ENCODE measurements around the gene PTPRE.
A peak's percentile ranks its signal among the peaks of the same experiment; 100 is the strongest.

The PTPRE gene

DNA sequence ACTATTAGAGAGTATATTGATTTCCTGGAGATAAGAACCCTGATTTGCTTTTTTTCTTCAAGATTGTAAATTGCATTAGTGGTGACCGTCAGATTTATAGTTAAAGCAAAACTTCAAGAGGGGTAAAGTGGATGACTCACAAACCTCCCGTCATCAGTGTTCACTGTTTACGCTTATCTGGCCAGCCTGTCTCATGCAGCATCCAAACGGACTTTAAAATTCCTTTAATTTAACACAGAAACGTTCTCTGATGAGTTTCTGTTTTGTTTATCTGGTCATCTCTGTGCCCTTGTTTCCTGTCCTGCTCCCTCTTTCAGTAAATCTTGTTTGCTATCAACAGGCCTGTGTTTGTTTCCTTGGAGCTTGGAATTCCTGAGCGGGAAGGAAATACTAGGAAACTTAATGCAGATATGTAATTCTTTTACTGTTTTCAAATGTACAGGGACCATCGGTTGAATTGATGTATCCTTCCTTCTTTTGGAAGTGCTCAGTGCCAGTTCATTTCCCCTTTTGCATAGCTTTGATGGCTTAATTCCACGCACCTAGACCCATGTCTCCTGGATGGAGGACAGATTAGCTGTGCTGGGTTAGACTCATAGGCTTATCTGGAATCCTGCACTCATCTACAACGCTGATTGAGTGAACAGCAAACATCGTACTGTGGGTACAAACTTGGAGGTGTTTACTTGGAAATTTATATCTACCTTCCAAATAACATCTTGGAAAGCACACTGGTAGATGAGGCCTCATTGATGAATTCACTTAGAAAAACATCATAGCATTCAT is 21.3 kb downstream of the PTPRE start:
- DNase-seq, result no peak

DNA sequence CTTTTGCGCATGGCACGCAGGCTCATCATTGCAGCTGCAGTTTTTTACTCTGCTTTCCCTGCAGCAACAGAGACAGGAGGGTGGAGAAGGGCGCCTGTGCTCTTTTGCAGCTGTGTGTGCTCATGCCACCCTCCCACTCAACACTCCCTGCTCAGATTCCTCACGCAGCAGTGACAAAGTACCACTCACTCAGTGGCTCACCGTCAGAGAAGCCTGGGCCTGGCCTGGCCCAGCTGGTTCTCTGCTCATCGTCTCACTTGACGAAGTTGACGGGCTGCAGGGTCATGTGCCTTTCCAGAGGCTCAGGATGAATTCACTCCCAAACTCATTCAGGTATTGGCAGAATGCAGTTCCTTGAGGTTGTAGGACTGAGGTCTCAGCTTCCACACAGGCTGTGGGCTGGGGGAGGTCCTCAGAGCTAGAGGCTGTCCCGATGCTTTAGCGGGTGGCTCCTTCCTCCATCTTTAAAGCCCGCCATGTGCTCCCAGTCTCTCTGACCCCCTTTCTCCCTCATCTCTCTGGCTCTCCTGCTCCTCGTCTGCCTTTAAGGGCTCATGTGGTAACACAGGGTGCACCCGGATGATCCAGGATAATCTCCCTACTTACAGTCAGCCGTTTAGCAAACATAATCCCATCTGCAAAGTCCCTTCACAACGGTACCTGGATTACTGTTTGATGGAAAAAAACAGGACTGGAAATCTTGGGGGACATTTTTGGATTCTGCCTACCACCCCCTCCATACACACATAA is 25.8 kb downstream of the PTPRE start:
- DNase-seq, result no peak

DNA sequence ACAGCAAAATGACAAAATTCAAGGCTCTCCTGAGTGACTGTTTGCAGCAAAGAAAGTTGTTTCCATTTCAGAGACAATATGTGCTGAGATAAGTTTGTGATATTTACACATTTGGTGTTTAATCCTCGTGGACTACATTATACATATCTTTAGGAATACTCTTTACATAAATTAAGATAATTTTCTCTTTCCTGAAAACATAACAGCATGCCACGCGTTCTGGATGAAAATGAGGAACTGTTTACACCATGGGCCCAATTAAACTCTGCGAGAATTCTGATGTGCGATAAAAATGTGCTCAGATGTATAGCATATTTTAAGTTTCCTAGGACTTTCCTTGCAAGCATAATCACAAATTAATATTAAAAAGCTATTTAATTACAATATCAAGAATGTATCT is 26.4 kb downstream of the PTPRE start:
- no peak for DNase-seq

- no peak for DNase-seq
These were observed 27.5 kb downstream of the PTPRE start for GRCh38 chr10:127934383-127934782.

DNA sequence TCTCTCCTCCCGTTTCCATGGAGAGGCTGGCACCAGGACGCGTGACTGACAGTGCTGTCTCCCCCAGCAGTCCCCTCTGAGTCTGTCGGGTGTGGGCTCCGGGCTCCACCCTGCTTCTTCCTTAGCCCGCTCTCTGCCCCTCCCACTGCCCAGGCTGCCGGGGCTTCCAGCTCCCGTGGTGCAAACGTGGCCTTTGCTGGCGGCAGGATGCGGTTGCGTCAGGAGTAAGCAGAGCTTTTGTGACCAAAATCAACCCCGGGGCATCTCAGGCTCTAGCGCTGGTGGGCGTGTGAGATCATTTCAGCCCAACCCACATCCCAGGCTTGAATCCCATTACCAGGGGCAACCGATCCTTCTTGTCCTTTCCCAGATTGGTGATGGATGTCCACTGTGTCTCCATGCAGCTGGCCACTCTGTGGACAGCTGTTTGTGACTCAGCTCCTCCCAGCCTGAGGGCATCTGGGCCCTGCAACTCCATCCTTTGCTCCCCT is 28.2 kb downstream of the PTPRE start:
- no peak for DNase-seq

DNA sequence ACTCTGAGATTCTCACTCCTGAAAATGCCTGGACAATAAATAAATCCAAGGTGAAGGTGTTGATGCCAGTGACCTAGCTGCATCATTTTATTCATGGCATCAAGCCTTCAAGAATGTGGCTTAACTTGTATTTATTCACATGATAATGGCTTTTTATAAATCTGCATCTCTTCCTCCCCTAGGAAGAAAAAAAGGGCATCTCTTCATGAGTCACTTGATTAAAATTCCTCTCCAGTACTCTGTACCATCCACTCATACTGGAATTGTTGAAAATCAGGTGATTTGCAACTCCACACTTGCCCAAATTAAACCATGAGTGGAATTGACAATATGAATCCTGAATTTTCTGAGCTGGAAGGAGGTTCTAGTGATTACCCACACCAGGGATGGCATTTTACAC is 30.2 kb downstream of the PTPRE start:
- DNase-seq, result no peak

GRCh38 chr10:127937915-127938463 is 31.1 kb downstream of the PTPRE start:
- no peak for DNase-seq

GRCh38 chr10:127939786-127940330 is 33.0 kb downstream of the PTPRE start:
- no peak for DNase-seq

GRCh38 chr10:127940866-127941640 is 34.1 kb downstream of the PTPRE start:
- DNase-seq, result peak in 1 of 2 donors; percentile 57

GRCh38 chr10:127942811-127943210 is 35.9 kb downstream of the PTPRE start:
- DNase-seq, result no peak

DNA sequence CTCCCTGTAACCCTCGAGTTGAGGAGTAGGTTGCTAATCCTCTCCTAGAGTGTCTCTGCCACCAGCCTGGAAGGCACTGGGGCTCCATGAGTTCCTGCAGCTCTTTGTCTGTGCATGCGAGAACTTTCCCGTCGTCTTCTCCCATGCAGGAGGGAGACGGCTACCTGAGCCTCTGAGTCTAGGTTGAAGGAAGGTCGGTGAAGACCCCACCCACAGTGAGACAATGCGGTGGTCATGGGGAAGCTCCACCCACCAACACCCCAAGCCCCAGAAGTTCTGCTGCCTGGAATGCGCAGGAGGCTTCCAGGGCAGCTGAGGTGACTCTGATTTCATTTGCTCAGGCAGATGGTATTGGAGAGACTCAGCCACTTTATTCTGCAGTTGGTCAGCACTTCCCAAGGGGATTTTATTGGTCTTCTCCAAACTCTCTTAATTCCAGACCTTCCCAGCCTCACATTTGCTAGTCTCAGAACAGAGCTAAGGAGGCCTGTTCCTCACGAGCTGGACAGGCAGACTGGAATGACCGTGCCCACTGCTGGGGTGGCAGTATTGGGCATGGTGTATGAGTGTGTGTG is 36.5 kb downstream of the PTPRE start:
- DNase-seq, result no peak

DNA sequence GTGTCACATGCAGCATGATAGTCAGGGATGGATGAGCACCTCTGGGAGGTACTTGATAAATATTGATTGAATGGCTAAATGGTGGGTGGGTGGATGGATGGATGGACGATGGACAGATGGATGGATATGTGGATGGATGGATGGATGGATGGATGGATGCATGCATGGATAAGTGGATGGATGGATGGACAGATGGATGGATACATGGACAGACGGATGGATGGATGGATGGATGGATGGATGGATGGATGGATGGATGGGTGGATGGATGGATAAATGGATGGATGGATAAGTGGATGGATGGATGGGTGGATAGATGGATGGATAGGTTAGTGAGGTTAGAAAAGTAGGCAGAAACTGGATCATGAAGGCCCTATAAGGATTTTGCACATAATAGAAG is 37.4 kb downstream of the PTPRE start:
- no peak for DNase-seq

DNA sequence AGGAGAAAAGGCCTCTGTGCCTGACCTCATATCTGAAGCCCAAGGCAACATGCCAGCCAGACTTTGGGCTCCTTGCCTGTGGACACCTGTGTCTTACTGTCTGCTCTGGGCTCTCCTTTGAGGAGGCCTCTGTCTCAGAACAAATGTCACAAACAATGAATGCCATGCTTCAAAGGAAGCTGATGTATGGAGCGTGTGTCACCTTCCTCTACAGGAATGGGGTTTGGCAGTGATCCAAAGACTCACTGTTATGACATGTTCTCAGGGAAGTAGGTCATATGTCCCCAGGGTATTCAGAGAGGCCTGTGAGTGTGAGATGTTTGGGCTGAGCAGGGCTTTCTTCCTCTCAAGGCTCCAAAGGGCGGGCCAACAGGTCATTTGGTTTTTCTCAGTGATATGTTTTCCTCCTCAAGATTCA is 38.4 kb downstream of the PTPRE start:
- DNase-seq, result peak; percentile 43 to 54

DNA sequence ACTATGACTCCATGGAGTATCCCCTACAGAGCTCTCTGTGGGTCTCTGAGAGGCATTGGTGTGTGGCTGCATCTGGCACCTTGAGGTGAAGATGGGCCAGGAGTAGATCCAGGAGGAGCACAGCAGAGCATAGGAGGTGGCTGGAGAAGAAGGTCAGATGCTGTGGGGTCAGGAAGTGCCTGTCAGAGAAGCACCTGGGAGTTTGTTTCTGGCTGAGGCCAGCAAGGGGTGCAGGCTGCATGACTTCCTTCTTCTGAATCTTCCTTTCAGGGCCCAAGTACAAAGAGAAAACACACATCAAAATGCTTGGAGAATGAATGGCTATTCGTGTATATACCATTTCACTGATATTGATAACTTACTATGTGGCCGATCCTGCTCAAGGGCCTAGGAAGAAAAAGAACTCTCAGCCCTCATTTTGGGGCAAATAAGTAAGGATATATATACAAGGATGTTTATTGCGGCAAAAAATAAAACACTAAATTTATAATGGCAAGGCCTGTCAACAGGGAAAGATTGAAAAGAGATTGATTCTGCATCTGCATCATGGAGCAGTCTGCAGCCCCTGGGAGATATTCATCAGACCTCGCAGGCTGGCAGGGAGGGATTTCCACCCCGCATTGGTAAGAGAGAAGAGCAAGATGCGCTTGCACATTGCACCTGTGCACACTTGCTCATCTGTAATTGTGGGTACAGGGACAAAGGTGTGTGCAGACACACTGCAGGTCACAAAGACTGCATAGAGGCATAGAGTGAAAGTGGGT is 39.2 kb downstream of the PTPRE start:
- no peak for DNase-seq

- DNase-seq, result no peak
These were observed 40.3 kb downstream of the PTPRE start for GRCh38 chr10:127947211-127947610.

DNA sequence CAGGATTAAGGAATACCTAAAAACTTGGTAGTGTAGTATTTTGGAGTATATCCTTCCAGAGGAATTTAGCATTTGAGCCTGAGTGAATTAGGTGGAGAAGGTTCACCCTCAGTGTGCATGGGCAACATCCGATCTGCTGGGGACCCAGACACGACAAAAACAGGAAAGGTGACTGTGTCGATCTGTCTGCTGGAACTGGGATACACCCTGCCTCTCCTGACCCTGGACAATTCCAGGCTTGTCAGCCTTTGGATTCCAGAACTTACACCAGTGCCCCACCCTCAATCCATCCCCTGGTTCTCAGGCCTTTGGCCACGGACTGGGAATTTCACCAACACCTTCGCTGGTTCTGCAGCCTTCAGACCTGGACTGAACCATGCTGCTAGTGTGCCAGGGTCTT is 41.9 kb downstream of the PTPRE start:
- no peak for DNase-seq

DNA sequence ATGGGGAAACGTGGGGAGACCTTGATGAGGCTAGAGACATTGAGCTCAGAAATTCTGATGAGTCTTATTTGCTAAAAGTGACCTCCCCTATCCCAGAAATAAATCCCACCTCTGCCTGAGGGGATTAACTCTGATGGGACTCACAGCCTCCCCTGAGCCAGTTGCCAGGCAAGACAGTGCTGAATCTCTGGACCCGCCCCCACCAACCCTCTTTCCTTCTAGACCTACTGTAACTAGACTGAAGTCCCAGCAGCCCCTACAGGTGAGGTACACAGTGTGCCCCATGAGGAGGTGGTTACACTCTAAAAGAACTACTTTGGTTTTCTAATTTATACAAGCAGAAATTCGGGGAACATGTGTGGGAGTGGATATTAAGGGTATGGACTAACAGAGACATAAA is 42.9 kb downstream of the PTPRE start:
- DNase-seq, result no peak

GRCh38 chr10:127951861-127952574 is 45.1 kb downstream of the PTPRE start:
- no peak for DNase-seq

DNA sequence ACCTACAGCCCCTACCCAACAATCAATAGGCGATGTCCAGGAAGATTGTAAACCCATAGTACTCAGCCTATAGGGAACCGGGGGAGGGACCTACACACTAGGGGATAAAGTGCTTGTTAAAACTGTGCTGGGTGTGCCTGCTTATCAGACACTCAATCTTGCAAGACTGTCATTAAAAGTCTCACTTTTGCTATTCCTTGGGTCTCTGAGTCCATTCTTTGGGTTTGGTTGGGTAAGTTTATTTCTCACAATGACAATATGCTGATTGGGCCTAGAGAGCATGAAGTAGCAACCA is 45.6 kb downstream of the PTPRE start:
- DNase-seq, result no peak

- no peak for DNase-seq
These were observed 46.0 kb downstream of the PTPRE start for GRCh38 chr10:127952918-127953317.

GRCh38 chr10:127953876-127954275 is 47.0 kb downstream of the PTPRE start:
- no peak for DNase-seq

All from inflammatory macrophage treated with lipopolysaccharide for 1 hour (primary cell).